Astrocyte (in vitro differentiated cells and primary cell): ENCODE measurements around the gene LETMD1.

Experiments
- CTCF ChIP-seq: IDR thresholded peaks from 2 replicates; pipeline ENCODE4 v1.5.1; 2011; ENCODE audit warnings: low read depth, mild to moderate bottlenecking, inconsistent platforms, low read length, moderate library complexity; ENCODE audit not compliant: insufficient read depth
- EZH2 ChIP-seq: IDR thresholded peaks from 2 replicates; pipeline ENCODE4 v1.6.1; 2012; ENCODE audit warnings: mild to moderate bottlenecking, low read length, inconsistent platforms; ENCODE audit not compliant: insufficient read depth

GRCh38 chr12:51062631-51063397 is 14.7 kb downstream of the LETMD1 start:
- TF ChIP-seq CTCF (no peak), EZH2 (no peak)
